Measurements from ENCODE around the gene CCR5. TPM values are rescaled to one million over a fixed set of nuclear protein-coding genes. Genes with fewer than 3 reads are reported as not detected.

Gene CCR5
- total RNA-seq, 1 donor: not detected

DNA sequence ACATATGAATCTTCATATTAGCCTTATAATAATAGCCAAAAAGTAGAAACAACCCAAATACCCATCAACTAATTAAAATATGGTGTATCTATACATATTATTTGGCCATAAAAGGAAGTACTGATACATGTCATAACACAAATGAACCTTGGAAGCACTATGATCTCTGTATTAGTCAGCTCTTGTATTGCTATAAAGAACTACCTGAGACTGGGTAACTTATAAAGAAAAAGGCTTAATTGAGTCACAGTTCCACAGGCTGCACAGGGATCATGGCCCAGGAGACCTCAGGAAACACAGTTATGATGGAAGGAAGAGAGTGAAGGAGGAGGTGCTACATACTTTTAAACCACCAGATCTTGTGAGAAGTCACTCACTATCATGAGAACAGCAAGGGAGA, 32.8 kb upstream of the CCR5 start:
- H3K4me3 ChIP-seq (ENCODE audit: low read depth, low read length): no peak overlapping the region
- no peak for DNase-seq (ENCODE audit: low read depth)
- TF ChIP-seq, protein P1, sequence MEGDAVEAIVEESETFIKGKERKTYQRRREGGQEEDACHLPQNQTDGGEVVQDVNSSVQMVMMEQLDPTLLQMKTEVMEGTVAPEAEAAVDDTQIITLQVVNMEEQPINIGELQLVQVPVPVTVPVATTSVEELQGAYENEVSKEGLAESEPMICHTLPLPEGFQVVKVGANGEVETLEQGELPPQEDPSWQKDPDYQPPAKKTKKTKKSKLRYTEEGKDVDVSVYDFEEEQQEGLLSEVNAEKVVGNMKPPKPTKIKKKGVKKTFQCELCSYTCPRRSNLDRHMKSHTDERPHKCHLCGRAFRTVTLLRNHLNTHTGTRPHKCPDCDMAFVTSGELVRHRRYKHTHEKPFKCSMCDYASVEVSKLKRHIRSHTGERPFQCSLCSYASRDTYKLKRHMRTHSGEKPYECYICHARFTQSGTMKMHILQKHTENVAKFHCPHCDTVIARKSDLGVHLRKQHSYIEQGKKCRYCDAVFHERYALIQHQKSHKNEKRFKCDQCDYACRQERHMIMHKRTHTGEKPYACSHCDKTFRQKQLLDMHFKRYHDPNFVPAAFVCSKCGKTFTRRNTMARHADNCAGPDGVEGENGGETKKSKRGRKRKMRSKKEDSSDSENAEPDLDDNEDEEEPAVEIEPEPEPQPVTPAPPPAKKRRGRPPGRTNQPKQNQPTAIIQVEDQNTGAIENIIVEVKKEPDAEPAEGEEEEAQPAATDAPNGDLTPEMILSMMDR (IDR thresholded peaks at IDR 0.05; ENCODE audit: insufficient read depth, low read length): no peak

DNA sequence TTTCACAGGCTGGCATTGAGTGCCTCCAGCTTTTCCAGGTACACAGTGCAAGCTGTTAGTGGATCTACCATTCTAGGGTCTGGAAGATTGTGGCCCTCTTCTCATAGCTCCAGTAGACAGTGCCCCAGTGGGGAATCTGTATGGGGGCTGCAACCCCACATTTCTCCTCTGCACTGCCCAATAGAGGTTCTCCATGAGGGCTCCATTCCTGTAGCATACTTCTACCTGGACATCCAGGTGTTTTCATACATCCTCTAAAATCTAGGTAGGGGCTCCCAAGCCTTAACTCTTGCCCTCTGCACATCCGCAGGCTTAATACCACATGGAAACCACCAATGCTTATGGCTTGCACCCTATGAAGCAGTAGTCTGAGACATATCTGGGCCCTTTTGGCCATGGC, 31.9 kb upstream of the CCR5 start:
- H3K4me3 ChIP-seq (ENCODE audit: low read depth, low read length): no peak overlapping the region
- TF ChIP-seq, protein P1 (IDR thresholded peaks at IDR 0.05; ENCODE audit: insufficient read depth, low read length): no peak
- DNase-seq (ENCODE audit: low read depth): no peak

DNA sequence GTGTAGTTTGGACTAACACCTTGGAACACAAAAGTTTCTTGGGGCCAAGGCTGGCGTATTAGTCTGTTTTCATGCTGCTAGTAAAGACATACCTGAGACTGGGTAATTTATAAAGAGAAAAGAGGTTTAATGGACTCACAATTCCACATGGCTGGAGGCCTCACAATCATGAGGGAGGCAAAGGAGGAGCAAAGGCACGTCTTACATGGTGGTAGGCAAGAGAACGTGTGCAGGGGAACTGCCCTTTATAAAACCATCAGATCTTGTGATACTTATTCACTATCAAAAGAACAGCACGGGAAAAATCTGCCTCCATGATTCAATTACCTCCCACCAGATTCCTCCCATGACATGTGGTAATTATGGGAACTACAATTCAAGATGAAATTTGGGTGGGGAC, 26.3 kb upstream of the CCR5 start:
- DNase-seq (ENCODE audit: low read depth): no peak
- no peak overlapping the region for H3K4me3 ChIP-seq (ENCODE audit: low read depth, low read length)
- TF ChIP-seq, protein P1 (IDR thresholded peaks at IDR 0.05; ENCODE audit: insufficient read depth, low read length): no peak

DNA sequence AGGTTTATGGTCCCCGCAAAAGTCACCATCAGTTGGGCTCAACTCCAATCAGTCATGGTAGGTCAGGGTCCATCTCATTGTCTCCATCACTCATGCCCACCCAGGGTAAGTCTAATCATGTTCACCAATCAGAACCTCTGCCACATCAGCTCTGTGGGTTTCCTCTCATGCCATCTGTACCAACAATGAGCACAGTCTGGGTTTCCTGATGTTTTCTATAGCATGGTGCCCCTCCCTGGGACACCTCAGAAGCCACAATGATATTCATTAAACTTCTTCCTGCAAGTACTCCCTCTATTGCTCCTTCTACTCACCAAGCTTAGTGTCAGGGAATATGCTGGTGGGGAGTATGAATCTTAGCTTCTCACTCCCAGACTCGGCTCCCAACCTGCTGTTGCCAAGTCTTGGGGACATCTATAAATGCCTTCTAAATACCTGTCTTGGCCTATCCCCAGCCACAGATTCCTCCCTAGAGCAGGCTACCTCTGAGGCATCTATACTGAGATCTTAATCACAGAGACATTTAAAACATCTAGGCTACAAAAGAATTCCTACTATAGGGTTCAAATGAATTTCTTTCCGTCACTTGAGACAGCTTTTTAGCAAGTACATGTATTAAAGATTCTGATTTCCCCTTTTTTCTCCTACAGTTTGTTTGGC, 21.8 kb upstream of the CCR5 start:
- TF ChIP-seq, protein P1 (IDR thresholded peaks at IDR 0.05; ENCODE audit: insufficient read depth, low read length): no peak

DNA sequence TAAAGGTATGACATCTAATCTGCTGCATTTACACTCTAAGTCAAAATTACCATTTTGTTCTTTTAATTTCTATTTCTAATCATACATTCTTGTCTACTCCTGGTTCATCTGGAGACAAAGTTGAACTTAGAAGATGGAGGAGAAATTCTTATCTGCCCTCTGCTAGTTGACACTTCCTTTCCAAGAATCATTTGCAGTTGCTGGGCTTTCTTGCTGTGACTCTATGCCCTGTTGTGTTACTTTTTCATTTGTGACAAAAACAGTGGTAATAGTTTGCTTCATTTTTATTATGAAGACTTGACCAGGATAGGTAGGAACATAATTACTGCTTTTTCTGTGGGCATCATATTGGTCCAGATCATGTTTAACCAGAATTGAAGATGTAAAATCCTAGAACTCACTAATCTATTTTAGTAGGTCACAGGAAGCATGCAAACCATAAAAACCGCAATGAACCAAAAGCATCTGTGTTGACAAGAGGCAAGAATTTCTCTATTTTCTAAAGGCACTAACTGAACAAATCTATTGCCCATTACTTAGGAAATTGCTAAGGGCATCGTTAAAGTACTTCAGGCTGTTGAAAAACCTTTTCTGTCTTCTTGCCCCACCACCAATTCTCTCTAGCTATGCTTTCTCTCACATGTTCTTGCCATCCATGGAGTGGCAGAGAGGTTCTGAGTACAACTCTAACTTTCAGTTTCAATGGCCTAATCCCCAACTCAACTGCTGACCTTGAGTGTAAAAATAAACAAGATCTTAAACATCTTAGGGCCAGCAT, 21.1 kb upstream of the CCR5 start:
- TF ChIP-seq, protein P1 (IDR thresholded peaks at IDR 0.05; ENCODE audit: insufficient read depth, low read length): no peak
- no peak overlapping the region for H3K4me3 ChIP-seq (ENCODE audit: low read depth, low read length)
- DNase-seq (ENCODE audit: low read depth): no peak

More for the DNA sequence above, 21.8 kb upstream of the CCR5 start:
- DNase-seq (ENCODE audit: low read depth): no peak
- no peak overlapping the region for H3K4me3 ChIP-seq (ENCODE audit: low read depth, low read length)

DNA sequence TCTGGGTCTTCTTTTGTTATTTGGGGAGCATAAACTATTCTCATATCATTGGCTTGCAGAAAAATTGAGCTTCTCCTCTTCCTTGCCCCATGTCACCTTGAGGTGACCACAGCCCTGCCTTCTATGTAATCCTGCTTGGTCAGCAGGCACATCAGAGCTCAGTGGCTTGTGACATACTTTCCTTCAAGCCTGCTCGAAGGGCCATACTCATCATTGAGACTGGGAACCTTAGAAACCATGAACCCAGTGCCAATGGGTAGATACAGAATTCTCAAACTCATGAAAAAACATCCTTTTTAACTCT, 20.5 kb upstream of the CCR5 start:
- TF ChIP-seq, protein P1 (IDR thresholded peaks at IDR 0.05; ENCODE audit: insufficient read depth, low read length): no peak

More for the DNA sequence above, 20.5 kb upstream of the CCR5 start:
- no peak for DNase-seq (ENCODE audit: low read depth)
- no peak overlapping the region for H3K4me3 ChIP-seq (ENCODE audit: low read depth, low read length)
